ENCODE measurements around the gene MACROD1.
A peak's percentile ranks its signal among the peaks of the same experiment; 100 is the strongest.

MACROD1 gene

GRCh38 chr11:63986932-63987513, 178.9 kb downstream of the MACROD1 start:
- H3K36me3 Mint-ChIP-seq (ENCODE audit: low read depth): peaks cover 36% of the 10 kb centered on the region
- peak overlapping the region; percentile 85 for H3K4me3 Mint-ChIP-seq
- no peak for DNase-seq
- peak overlapping the region; percentile 89 for H3K27ac Mint-ChIP-seq
- H3K9me3 Mint-ChIP-seq: no peaks in the 10 kb centered on the region
- peaks cover 29% of the 10 kb centered on the region for H3K4me1 Mint-ChIP-seq
- H3K27me3 Mint-ChIP-seq (ENCODE audit: low read depth, poor library complexity): peaks cover 5% of the 10 kb centered on the region
- TF ChIP-seq, protein P1, sequence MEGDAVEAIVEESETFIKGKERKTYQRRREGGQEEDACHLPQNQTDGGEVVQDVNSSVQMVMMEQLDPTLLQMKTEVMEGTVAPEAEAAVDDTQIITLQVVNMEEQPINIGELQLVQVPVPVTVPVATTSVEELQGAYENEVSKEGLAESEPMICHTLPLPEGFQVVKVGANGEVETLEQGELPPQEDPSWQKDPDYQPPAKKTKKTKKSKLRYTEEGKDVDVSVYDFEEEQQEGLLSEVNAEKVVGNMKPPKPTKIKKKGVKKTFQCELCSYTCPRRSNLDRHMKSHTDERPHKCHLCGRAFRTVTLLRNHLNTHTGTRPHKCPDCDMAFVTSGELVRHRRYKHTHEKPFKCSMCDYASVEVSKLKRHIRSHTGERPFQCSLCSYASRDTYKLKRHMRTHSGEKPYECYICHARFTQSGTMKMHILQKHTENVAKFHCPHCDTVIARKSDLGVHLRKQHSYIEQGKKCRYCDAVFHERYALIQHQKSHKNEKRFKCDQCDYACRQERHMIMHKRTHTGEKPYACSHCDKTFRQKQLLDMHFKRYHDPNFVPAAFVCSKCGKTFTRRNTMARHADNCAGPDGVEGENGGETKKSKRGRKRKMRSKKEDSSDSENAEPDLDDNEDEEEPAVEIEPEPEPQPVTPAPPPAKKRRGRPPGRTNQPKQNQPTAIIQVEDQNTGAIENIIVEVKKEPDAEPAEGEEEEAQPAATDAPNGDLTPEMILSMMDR (IDR thresholded peaks at IDR 0.05): no peak

- TF ChIP-seq, protein P1 (IDR thresholded peaks at IDR 0.05): no peak
- Mint-ChIP-seq H3K9me3 (no peaks in the 10 kb centered on the region), H3K4me1 (peaks cover 30% of the 10 kb centered on the region), H3K36me3 (ENCODE audit: low read depth) (peaks cover 29% of the 10 kb centered on the region), H3K27me3 (ENCODE audit: low read depth, poor library complexity) (peaks cover 5% of the 10 kb centered on the region), H3K4me3 (peak within 1 kb of the TSS; percentile 94), H3K27ac (peak within 1 kb of the TSS; percentile 97)
- DNase-seq: peak; percentile 91
These were observed 179.6 kb downstream of the MACROD1 start, which contains the start of gene OTUB1 for GRCh38 chr11:63986156-63986931. TSS of gene OTUB1 (plus strand) at chr11:63986438. CDS start at chr11:63986457, 19 bp downstream.

DNA sequence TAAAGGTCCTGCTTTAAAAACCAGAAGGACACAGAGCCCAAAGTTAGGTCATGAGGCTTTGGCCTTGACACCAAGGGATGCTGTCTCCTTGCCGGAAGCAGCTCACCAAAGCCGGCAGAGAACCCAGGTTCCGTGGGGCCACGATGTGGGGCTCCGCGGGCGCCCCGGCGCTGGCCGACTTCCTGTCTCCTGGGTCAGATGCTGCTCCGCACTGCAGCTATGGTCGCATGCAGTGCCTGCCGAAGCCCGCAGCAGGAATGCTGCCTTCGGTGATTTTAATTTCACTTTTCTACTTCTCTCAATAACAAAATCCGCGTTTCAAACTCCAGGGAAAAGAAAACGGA, 180.1 kb downstream of the MACROD1 start:
- Mint-ChIP-seq H3K4me1 (peaks cover 34% of the 10 kb centered on the region), H3K9me3 (no peaks in the 10 kb centered on the region), H3K36me3 (ENCODE audit: low read depth) (peaks cover 24% of the 10 kb centered on the region), H3K4me3 (peak overlapping the region; percentile 94), H3K27me3 (ENCODE audit: low read depth, poor library complexity) (peaks cover 5% of the 10 kb centered on the region), H3K27ac (peak overlapping the region; percentile 97)
- no peak for DNase-seq
- TF ChIP-seq, protein P1 (IDR thresholded peaks at IDR 0.05): no peak

DNA sequence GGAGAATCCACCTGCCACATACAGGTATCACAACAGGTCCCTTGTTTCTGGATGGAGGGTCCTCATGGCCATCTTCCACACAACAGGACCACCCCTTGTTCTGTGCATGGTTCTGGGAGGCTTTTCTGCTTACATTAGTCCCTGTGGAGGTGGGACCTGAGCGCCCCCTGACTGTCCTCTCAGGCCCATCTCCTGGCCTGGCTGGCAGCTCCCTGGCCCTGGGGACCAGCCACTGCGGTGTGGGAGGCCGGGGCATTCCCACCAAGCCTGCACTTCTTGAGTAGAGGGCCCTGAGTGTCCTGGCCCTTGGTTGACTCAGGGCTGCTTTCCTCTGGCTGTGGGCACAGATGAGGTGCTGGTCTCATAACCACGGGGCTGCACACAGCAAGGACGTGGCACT, 186.5 kb downstream of the MACROD1 start:
- Mint-ChIP-seq H3K27me3 (ENCODE audit: low read depth, poor library complexity) (peaks cover 3% of the 10 kb centered on the region), H3K36me3 (ENCODE audit: low read depth) (peaks cover 5% of the 10 kb centered on the region), H3K4me1 (peaks cover 35% of the 10 kb centered on the region), H3K27ac (no peak overlapping the region), H3K9me3 (no peaks in the 10 kb centered on the region), H3K4me3 (no peak overlapping the region)
- DNase-seq: no peak
- TF ChIP-seq, protein P1 (IDR thresholded peaks at IDR 0.05): no peak

DNA sequence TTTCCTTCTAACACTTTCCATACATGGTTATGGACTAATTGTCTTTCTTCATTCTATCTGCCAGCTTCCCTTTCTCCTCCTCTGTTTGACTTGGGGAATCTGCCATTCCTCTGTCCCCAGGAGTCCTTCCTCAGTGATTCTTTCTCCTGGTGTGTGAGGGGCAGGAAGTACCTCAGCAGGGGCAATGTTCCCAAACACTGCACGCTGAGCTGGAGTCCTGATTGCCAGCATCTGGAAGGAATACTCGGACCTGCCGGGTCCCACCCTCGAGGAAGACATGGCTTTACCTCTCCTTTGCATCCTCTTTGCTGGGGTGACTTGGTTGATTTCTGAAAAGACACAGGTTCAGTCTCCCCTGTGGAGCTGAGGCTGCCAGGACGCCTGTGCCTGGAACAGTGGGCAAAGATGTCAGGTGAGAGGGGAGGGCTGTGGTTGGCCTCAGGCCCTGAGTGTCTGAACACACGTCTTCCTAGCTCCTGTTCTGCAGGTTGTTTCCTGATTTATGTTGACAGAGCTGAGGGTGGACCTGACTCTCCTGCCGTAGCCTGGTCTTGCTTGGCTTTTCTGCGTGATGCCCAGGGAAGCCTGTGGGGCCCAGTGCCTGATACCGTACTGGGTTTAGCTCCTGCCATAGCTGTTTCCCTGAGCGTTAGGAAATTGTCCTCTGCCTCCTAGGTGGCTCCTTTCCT, 187.2 kb downstream of the MACROD1 start:
- TF ChIP-seq, protein P1 (IDR thresholded peaks at IDR 0.05): no peak
- Mint-ChIP-seq H3K4me3 (no peak overlapping the region), H3K4me1 (peaks cover 36% of the 10 kb centered on the region), H3K9me3 (peaks cover 4% of the 10 kb centered on the region), H3K36me3 (ENCODE audit: low read depth) (peaks cover 5% of the 10 kb centered on the region), H3K27ac (peak overlapping the region; percentile 77), H3K27me3 (ENCODE audit: low read depth, poor library complexity) (peaks cover 2% of the 10 kb centered on the region)
- no peak for DNase-seq

Measured in nephron progenitor cell (in vitro differentiated cells).